GF-D8 (cell line): ENCODE results near the gene IL1RL2.

Experiments used
- DNase-seq: peaks from one replicate; lab custom pipeline; 2025; lab: John Stamatoyannopoulos, UW

Gene IL1RL2

DNA sequence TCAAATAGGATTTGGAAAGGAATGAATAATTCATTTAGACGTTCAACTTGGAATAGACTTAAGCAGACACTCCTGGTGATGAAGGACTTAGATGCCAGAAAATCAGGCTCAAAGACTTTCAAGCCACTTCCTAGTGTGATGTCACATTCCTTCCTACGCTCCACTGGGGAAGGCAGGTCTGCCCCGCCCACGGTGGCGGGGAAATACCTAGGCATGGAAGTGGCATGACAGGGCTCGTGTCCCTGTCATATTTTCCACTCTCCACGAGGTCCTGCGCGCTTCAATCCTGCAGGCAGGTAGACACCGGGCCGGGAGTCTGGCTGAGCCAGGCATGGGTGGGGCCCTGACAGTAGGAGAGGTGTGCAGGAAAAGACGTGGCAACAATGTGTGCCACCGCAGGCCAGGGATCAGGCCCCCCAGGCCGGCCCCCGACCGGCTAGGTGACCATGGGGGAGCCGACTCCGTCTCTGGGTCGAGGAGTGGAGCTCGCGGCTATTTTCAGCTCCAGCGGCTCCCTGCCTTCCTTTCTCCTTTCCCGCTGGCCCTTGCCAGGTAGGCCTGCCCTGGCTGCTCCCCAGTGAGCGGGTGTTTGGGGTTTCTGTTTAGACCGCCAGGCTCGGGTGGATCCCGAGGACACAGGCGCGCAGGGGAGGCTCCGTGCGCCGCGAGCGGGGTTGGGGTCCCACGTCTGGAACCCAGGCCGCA is at the start of gene IL1RL2:
Gene IL1RL2, plus strand, starts transcription at position 233 of the 705 bp plus-strand sequence. CDS start 845 bp downstream, outside the sequence.
- DNase-seq: no peak

GRCh38 chr2:102137138-102137537 is 49.7 kb upstream of the IL1RL2 start:
- no peak for DNase-seq

- peak; percentile 75 for DNase-seq
Observed at GRCh38 chr2:102138331-102138730, 48.5 kb upstream of the IL1RL2 start.

DNA sequence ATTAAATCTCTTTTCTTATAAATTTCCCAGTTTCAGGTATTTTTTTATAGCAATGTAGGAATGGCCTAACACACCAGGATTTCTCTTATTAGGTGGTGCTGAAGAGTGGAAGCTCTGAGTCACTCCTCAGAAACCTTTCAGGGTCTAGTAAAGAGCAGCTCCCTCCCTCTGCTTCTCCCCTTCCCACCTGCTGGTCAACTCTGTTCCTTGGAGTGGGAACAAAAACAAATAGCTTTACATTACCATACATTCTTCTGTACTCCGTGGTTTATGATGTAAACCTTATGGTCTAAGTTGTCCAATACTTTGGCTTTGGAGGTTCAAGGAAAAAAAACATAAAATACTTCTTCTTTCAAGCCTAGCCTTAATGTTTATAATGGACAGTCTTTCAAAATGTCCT is 47.0 kb upstream of the IL1RL2 start:
- no peak for DNase-seq

DNA sequence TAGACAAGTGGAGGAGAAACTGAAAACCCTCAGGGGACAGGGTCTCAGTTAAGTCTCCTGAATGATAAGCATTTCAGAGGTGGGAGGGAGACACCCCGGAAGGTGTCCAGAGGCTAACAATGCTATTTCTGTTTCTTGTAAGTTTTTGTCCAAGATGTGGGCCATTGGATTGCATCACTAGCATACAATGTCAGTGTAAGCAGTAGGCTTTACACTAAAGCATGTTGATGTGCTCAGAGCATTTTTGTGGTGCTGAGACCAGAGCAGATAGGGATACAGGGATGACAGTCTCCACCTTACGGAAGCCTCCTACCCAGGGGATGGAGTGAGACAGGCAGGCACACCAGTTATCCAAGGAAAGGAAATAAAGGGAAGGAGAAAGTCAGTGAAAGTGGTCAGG is 46.4 kb upstream of the IL1RL2 start:
- DNase-seq: no peak

DNA sequence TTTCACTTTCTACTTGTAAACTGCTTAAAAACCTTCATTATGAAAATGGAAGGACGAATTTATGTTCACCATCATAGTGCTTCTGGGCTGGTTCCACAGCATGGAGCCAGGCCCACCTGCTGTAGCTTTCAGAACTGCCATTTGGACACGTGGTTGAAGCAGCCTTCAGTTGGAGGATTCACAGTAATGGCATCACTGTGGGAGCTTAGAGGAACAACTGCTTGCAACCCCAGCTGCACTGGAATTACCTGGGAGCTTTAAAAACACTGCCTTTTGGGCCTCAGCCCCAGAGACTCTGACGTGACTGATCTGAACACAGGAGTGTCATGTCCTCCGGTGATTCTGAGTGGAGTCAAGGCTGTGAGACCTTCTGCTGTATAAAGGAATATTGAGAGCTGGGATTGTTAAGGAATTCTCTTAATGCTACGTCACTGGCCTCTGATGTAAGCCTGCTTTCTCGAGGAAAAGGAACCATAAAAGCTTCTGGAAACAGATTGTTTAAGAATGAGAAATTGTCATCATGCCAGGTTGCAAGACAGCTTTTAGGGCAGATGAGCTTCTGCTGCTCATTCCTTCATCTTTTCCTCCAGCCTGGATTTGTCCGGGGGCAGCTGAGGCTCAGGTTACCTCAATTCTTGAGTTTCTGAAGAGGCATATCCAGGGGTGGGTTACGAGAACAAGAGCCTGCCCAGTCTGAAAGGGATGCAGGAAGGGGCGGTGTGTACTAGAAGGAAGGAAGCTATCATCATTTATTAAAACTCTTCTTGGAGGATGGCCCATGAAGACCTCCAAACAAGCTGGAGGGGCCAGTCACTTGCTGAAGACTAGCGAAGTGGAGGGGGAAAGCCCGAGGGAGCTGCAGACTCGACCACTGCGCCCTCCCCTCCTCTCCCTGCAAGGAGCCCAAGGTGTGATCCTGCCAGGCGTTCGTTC is 45.5 kb upstream of the IL1RL2 start:
- no peak for DNase-seq

- no peak for DNase-seq
Observed at GRCh38 chr2:102141970-102142828, 44.6 kb upstream of the IL1RL2 start, which contains the start of gene IL1R1. TSS of gene IL1R1 (plus strand) at chr2:102142746. CDS start at chr2:102157725, 14,979 bp downstream.

GRCh38 chr2:102142829-102143449 is 43.9 kb upstream of the IL1RL2 start:
- no peak for DNase-seq

- no peak for DNase-seq
Observed at GRCh38 chr2:102143450-102143985, 43.3 kb upstream of the IL1RL2 start.

- no peak for DNase-seq
Observed at GRCh38 chr2:102144128-102144527, 42.7 kb upstream of the IL1RL2 start.

DNA sequence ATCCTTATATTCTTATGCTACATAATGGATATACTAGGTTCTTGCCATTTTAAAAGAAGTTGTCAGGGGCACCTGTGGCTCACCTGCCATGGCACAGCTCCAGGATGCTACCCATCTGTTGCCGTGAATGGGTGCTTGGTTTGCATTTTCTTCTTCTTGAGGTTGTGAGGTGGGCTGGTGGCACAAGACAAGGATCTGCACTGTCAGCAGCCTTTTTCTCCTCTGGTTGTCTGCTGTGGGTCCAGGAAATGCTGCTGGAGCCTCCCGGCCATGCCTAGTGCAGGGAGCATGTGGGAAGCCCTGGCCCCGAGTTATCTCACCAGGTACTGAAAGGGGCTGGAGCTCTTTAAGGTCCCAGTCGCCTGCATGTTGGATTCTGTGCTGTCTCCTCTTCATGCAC is 41.7 kb upstream of the IL1RL2 start:
- no peak for DNase-seq

GRCh38 chr2:102145934-102146333 is 40.9 kb upstream of the IL1RL2 start:
- DNase-seq: no peak

DNA sequence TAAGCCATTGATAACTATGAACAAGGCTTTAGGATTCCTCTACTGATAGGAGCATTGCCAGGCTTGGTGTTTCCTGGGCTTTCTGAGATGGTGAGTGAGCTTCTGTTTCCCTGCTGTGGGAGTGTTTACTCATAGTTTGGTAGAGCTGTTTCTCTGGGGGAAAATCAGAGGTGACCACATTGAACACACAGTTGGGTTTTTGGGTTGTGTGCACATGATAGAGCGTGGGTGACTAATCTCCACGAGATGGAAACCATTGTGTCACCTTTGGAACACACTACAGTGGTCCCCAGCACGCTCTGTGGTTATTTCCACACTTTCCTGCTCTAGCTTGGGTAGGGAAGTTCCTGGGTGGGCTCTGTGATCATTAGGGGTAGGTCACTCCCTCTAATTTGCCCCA is 38.9 kb upstream of the IL1RL2 start:
- DNase-seq: no peak

- DNase-seq: no peak
Observed at GRCh38 chr2:102149243-102149642, 37.6 kb upstream of the IL1RL2 start.

DNA sequence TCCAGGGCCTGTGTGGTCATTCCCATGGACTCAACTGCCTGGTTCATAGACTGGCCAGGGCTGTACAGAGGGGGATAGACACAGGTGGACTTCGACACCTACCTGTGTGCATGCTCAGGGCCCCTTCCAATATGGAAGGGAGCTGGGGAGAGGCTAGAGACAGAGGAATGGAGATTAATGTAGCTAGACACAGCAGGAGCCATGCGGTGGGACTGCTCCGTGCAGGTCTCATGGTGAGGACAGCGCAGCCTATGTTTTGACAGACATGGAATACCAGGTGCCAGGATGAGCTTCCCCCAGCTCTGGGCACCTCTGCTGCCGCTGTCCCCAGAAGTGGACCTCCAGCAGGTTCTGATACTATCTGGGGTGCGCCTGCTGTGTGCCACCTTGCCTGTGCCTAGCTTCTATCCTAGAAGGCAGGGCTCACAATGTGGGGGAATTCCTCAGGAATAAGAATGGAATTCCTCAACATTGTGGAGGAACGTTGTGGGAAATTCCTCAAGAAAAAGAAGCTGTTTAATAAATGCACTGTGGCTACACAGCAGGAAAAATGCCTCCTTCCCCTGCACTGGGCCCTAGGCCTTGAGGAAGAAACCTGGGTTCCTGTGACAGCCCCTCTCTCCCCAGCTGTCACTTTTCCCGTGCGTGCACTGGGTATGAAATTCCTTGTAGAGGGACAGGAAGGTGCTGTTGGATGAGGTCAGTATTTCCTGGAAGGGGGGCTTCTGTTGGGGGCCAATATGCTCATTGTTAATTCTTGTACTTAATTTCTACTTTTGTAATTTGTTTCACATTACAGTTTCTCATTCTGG is 37.0 kb upstream of the IL1RL2 start:
- DNase-seq: no peak

DNA sequence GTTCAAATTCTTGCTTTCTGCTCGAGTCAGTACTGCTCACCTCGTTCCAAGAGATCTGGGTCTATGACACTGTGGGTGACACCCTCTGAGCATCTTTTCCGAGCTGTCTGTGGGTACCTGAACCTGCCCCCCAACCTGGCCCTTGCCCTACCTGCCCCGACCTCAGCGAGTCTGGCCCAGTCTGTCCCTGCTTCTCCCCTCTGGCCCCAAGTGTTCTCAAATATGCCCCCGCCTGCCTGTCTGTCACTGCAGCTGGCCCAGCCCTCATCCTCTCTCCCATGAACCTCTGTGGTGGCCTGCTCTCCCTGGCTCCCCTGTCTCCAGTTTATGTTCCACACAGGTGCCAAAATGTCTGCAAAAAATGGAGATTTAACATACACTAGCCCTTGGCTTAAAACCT is 32.5 kb upstream of the IL1RL2 start:
- DNase-seq: no peak

- DNase-seq: no peak
Observed at GRCh38 chr2:102154946-102155702, 31.7 kb upstream of the IL1RL2 start.

GRCh38 chr2:102155703-102156515 is 30.9 kb upstream of the IL1RL2 start:
- no peak for DNase-seq
